HL-60 (cell line): ENCODE measurements around the gene DCDC2C.

Experiments used
- DNase-seq, 2 experiments: peaks; one replicate each; pipeline ENCODE4 v3.0.0-alpha.2; 2010 to 2020; ENCODE audit warnings: low read depth in 1 of 2, low spot score in 1 of 2
- H3K27ac ChIP-seq: fragments of 250-450 bp; sonication (Bioruptor Pico); replicated peaks from 2 replicates; pipeline ENCODE4 v1.5.1; 2020; ENCODE audit warnings: mild to moderate bottlenecking, moderate library complexity
- H3K27me3 ChIP-seq: fragments of 250-450 bp; sonication (Bioruptor Pico); 2 replicates; pipeline ENCODE4 v1.5.1; 2021; ENCODE audit warnings: mild to moderate bottlenecking, moderate library complexity; ENCODE audit not compliant: insufficient read depth, poor library complexity, severe bottlenecking
- H3K4me3 ChIP-seq: replicated peaks from 2 replicates; pipeline ENCODE4 v1.5.1; 2011; ENCODE audit warnings: mild to moderate bottlenecking, control low read depth, low read length; ENCODE audit not compliant: insufficient read depth
- CTCF ChIP-seq: IDR thresholded peaks from one replicate; pipeline ENCODE4 v1.5.1; 2011; ENCODE audit warnings: low read length, control low read depth, inconsistent platforms; ENCODE audit not compliant: insufficient read depth
- GABPA ChIP-seq: IDR thresholded peaks from 2 replicates; pipeline ENCODE4 v1.6.1; 2012; ENCODE audit warnings: low read depth
- POLR2AphosphoS5 ChIP-seq: IDR thresholded peaks from 2 replicates; pipeline ENCODE4 v1.6.1; 2012; ENCODE audit warnings: low read depth
- REST ChIP-seq: IDR thresholded peaks from 2 replicates; pipeline ENCODE4 v1.6.1; 2012; ENCODE audit warnings: low read depth; ENCODE audit not compliant: insufficient replicate concordance
- SPI1 ChIP-seq: IDR thresholded peaks from 2 replicates; pipeline ENCODE4 v1.6.1; 2012; ENCODE audit warnings: low read depth, mild to moderate bottlenecking, borderline replicate concordance

The DCDC2C gene

GRCh38 chr2:3885629-3886628 is 182.6 kb downstream of the DCDC2C start:
- no peak for DNase-seq
- Histone ChIP-seq H3K4me3 (no peak overlapping the region), H3K27me3 (no peaks in the 10 kb centered on the region), H3K27ac (no peak overlapping the region)
- TF ChIP-seq REST (no peak), CTCF (no peak), POLR2AphosphoS5 (no peak), SPI1 (no peak), GABPA (no peak)

- TF ChIP-seq CTCF (no peak), GABPA (no peak), POLR2AphosphoS5 (no peak), SPI1 (no peak), REST (no peak)
- Histone ChIP-seq H3K27me3 (peaks cover 4% of the 10 kb centered on the region), H3K4me3 (no peak overlapping the region), H3K27ac (no peak overlapping the region)
- no peak for DNase-seq
These were observed 191.6 kb downstream of the DCDC2C start for GRCh38 chr2:3895021-3895420.
